Esophagus muscularis mucosa (tissue), 4 donors: ENCODE measurements around the gene ANO4. TPM values are rescaled to one million over a fixed set of nuclear protein-coding genes. Genes with fewer than 3 reads are reported as not detected.

Experiments used
- DNase-seq: peaks from one replicate; pipeline ENCODE4 v3.0.0-alpha.2; 2017; ENCODE audit errors: extremely low spot score
- H3K27ac ChIP-seq, 4 donors: fragments of 200-600 bp; sonication (generic); replicated peaks in 1 of 4; 1 replicate in 3 of 4; 2 replicates in 1 of 4; pipeline ENCODE4 v1.5.1; 2016 to 2019; ENCODE audit warnings: mild to moderate bottlenecking in 1 of 4
- H3K27me3 ChIP-seq, 4 donors: fragments of 200-600 bp; sonication (generic); one replicate each; pipeline versions ENCODE4 v1.5.1 to v1.6.0; 2016 to 2019
- H3K36me3 ChIP-seq, 4 donors: fragments of 200-600 bp; sonication (generic); one replicate each; pipeline ENCODE4 v1.5.1; 2016 to 2019
- H3K4me1 ChIP-seq, 4 donors: fragments of 200-600 bp; sonication (generic); one replicate each; pipeline ENCODE4 v1.5.1; 2016 to 2019
- H3K4me3 ChIP-seq, 4 donors: fragments of 200-600 bp; sonication (generic); 1 replicate in 2 of 4; 2 replicates in 2 of 4; pipeline ENCODE4 v1.5.1; 2016 to 2019; ENCODE audit warnings: mild to moderate bottlenecking in 4 of 4, moderate library complexity in 1 of 4
- H3K9me3 ChIP-seq, 4 donors: fragments of 200-600 bp; sonication (generic); 1 replicate in 3 of 4; 2 replicates in 1 of 4; pipeline ENCODE4 v1.5.1; 2016 to 2019
- EP300 ChIP-seq: sonication (generic); formaldehyde crosslinking; IDR thresholded peaks from one replicate; pipeline ENCODE4 v1.6.1; 2017; ENCODE audit warnings: antibody characterized with exemption
- POLR2A ChIP-seq: fragments of 450-650 bp; IDR thresholded peaks from one replicate; pipeline ENCODE4 v1.6.1; 2017; ENCODE audit warnings: antibody characterized with exemption, moderate library complexity, mild to moderate bottlenecking, low read depth
- POLR2AphosphoS5 ChIP-seq, 2 donors: sonication (generic); formaldehyde crosslinking; IDR thresholded peaks; one replicate each; pipeline ENCODE4 v1.6.1; 2017; ENCODE audit warnings: antibody characterized with exemption in 2 of 2
- WGBS: methylation state at CpG from one replicate; pipeline ENCODE4 v1.1.5; 2018; 5-methylcytosine and 5-hydroxymethylcytosine counted together
- intact Hi-C: fragments of 100-400 bp; cut with DNase I; formaldehyde crosslinking; loops from one replicate; pipeline ENCODE4 v1.15.1; 2023
- total RNA-seq, 4 donors: library from RNA; depleted of rRNA; stranded (reverse); fragments of >200 nt; gene quantifications; one replicate each; pipeline versions ENCODE4 v1.1.0 to v1.2.1, GENCODE V29; 2016
- TF ChIP-seq, protein P1 (sequence below), 3 experiments: fragments of 200-600 bp in 2 of 3; fragments of 450-650 bp in 1 of 3; sonication (generic) in 2 of 3; IDR thresholded peaks; one replicate each; pipeline ENCODE4 v1.5.1; 2017 to 2019; ENCODE audit warnings: antibody characterized with exemption in 3 of 3, mild to moderate bottlenecking in 2 of 3, moderate library complexity in 1 of 3

ANO4 gene
- total RNA-seq, 4 donors from 2014 or later = 0.06 to 0.17 TPM; not detected in 2

DNA sequence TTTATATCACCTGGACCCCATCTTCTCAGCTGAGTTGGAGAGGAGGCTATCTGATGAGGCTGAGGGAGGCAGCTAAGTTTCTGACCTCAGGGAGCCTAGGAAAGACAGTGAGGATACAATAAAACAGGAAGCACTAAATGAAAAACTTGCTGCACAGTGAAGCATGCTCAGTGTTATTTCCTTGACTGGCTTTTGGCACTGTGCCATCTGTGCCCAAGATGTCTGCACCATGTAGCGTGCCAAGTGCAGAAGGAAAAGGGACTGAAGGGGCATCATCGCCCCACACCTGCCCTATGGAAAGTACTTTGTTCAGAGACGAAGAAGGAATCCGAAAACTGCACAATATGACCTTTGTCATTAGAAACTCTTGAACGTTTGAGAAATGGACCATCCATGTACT is 102.7 kb downstream of the ANO4 start:
- Histone ChIP-seq H3K4me1 (no peaks in the 10 kb centered on the region), H3K9me3 (no peaks in the 10 kb centered on the region), H3K27ac (no peak overlapping the region), H3K36me3 (no peaks in the 10 kb centered on the region), H3K27me3 (no peaks in the 10 kb centered on the region), H3K4me3 (no peak overlapping the region)
- DNase-seq = no peak
- TF ChIP-seq, protein P1, sequence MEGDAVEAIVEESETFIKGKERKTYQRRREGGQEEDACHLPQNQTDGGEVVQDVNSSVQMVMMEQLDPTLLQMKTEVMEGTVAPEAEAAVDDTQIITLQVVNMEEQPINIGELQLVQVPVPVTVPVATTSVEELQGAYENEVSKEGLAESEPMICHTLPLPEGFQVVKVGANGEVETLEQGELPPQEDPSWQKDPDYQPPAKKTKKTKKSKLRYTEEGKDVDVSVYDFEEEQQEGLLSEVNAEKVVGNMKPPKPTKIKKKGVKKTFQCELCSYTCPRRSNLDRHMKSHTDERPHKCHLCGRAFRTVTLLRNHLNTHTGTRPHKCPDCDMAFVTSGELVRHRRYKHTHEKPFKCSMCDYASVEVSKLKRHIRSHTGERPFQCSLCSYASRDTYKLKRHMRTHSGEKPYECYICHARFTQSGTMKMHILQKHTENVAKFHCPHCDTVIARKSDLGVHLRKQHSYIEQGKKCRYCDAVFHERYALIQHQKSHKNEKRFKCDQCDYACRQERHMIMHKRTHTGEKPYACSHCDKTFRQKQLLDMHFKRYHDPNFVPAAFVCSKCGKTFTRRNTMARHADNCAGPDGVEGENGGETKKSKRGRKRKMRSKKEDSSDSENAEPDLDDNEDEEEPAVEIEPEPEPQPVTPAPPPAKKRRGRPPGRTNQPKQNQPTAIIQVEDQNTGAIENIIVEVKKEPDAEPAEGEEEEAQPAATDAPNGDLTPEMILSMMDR (IDR thresholded peaks at IDR 0.05) = no peak
- no peak for TF ChIP-seq EP300
- TF ChIP-seq POLR2AphosphoS5 (IDR thresholded peaks at IDR 0.05) = no peak
- no peak for TF ChIP-seq POLR2A
- WGBS = 84% methylated on average over 5 of the region's 5 CpGs
- intact Hi-C loops = no loop called here

DNA sequence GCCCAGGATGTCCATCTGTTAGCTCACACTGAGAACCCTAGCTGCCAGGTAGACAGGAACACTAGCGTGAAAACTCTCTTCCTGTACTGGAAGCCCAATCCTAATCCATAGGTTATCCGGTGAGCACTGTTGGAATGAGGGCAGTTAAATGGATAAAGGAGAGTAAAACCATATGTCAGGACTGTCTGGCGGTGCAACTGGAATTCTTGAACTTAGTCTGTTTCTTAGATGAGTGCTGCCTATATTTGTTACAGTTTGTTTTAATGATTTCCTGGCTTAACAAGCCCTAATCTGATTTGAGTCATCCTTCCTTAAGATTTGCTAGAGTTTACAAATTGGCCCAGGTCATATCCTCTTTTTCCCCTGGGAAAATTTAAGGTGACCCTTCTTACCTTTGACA is 104.7 kb downstream of the ANO4 start:
- DNase-seq = no peak
- no peaks in the 10 kb centered on the region for H3K36me3 ChIP-seq
- H3K27me3 ChIP-seq = no peaks in the 10 kb centered on the region
- TF ChIP-seq EP300 (no peak), POLR2AphosphoS5 (IDR thresholded peaks at IDR 0.05) (no peak), POLR2A (no peak)
- TF ChIP-seq, protein P1 (IDR thresholded peaks at IDR 0.05) = no peak
- H3K27ac ChIP-seq = no peak overlapping the region
- 56% methylated on average over 3 of the region's 3 CpGs for WGBS
- H3K4me3 ChIP-seq = no peak overlapping the region
- no peaks in the 10 kb centered on the region for H3K9me3 ChIP-seq
- no peaks in the 10 kb centered on the region for H3K4me1 ChIP-seq
- intact Hi-C loops = no loop called here

DNA sequence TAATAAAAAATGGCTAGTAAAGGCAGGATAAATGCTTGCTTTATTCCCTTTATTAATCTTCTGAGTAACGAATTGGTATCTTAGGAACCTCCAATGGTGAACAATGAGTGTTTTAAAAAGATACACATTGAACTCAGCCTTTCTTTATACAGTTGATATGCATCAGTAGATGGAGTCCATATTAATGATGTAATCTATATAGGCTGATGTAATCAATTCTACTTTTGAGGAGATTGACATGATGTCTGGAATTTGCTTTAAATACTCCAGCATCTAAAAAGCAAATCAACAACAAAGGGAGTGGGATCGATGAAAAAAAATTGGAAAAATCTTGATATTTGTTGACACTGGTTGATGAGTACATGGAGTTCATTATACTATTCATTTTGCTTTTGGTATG is 106.2 kb downstream of the ANO4 start:
- Histone ChIP-seq H3K36me3 (no peaks in the 10 kb centered on the region), H3K9me3 (no peaks in the 10 kb centered on the region), H3K27me3 (no peaks in the 10 kb centered on the region), H3K4me1 (no peaks in the 10 kb centered on the region), H3K27ac (no peak overlapping the region), H3K4me3 (no peak overlapping the region)
- TF ChIP-seq, protein P1 (IDR thresholded peaks at IDR 0.05) = no peak
- TF ChIP-seq POLR2AphosphoS5 (IDR thresholded peaks at IDR 0.05) (no peak), POLR2A (no peak), EP300 (no peak)
- DNase-seq = no peak
- 84% methylated on average over 2 of the region's 2 CpGs for WGBS
- intact Hi-C loops = no loop called here

DNA sequence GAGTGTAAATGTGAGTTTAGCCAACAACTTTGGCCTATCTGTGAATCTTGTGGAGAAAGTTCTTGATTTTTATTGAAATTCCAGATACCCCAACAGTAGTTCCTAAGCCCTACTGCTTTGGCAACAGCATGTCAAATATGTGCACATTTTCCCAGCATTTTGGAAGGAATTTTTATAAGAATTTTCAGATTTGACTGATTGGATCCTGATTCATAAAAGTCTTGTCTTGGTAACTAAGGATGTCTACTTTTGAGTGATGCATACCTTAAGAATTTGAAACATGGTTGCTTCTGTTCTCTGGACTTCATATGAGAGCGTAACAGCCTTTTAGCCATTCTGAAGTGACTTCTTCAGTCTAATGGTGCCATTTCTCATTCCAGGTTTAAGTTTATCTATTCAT is 106.7 kb downstream of the ANO4 start:
- TF ChIP-seq POLR2A (no peak), EP300 (no peak), POLR2AphosphoS5 (IDR thresholded peaks at IDR 0.05) (no peak)
- TF ChIP-seq, protein P1 (IDR thresholded peaks at IDR 0.05) = no peak
- H3K36me3 ChIP-seq = no peaks in the 10 kb centered on the region
- no peaks in the 10 kb centered on the region for H3K4me1 ChIP-seq
- no peak overlapping the region for H3K27ac ChIP-seq
- H3K4me3 ChIP-seq = no peak overlapping the region
- DNase-seq = no peak
- intact Hi-C loops = no loop called here
- 100% methylated on average over 1 of the region's 1 CpG for WGBS
- H3K9me3 ChIP-seq = no peaks in the 10 kb centered on the region
- H3K27me3 ChIP-seq = no peaks in the 10 kb centered on the region

DNA sequence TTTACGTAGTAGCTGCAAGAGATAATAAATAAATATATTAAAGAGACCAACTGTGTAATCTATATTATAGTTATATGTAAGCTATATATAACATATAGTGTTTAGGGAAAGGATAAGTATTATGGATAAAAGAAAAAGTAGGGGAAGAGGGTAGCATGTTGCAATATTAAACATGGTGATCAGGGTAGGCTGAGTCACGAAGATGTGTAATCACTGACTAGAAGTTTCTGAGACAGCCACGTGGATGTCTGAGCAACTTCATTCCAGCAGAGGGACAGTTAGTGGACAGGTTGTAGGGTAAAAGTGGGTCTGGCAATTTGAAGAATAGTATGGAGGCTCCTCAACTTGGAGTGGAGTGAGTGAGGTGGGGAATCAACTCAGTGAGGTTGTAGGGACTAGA is 109.7 kb downstream of the ANO4 start:
- H3K27me3 ChIP-seq = no peaks in the 10 kb centered on the region
- DNase-seq = no peak
- 75% methylated on average over 3 of the region's 3 CpGs for WGBS
- H3K36me3 ChIP-seq = no peaks in the 10 kb centered on the region
- intact Hi-C loops = no loop called here
- no peaks in the 10 kb centered on the region for H3K9me3 ChIP-seq
- TF ChIP-seq POLR2A (no peak), EP300 (no peak), POLR2AphosphoS5 (IDR thresholded peaks at IDR 0.05) (no peak)
- TF ChIP-seq, protein P1 (IDR thresholded peaks at IDR 0.05) = no peak
- H3K27ac ChIP-seq = no peak overlapping the region
- no peak overlapping the region for H3K4me3 ChIP-seq
- H3K4me1 ChIP-seq = no peaks in the 10 kb centered on the region
